Keratinocyte (primary cell): ENCODE results near the gene TMBIM6.

ENCODE experiments used
- EZH2 ChIP-seq: IDR thresholded peaks from one replicate; pipeline ENCODE4 v1.6.1; 2012; ENCODE audit warnings: inconsistent platforms, mild to moderate bottlenecking, low read length, moderate library complexity
- TF ChIP-seq, protein P1 (sequence below), 3 experiments: IDR thresholded peaks in 1 of 3; conservative IDR thresholded peaks in 1 of 3; optimal IDR thresholded peaks in 1 of 3; 2 replicates in 2 of 3; 3 replicates in 1 of 3; pipeline versions ENCODE3 to v1.5.1; 2011; ENCODE audit warnings: low read length in 3 of 3, mild to moderate bottlenecking in 3 of 3, moderate library complexity in 2 of 3, control low read depth in 1 of 3, inconsistent platforms in 1 of 3; ENCODE audit not compliant: insufficient read depth in 2 of 3; ENCODE audit errors: extremely low read depth in 1 of 3

DNA sequence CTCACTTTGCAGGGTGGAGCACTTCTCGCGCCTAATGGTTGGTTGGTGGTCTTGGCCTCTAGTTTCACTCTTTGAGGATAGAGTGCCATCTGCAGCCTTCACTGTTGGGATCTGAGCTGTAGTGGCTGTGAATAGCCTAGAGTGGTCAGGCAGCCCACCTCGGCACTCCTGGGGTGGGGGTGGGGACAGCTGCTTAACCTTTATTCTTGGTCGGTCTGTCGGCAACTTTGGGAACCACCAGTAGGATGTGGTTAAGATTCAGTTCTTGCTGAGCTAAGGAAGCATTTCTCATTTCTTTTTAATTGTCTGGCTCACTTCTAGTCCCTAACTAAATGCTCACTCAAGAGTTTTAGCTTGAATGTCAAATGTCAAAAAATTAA, 21.1 kb downstream of the TMBIM6 start:
- TF ChIP-seq, protein P1, sequence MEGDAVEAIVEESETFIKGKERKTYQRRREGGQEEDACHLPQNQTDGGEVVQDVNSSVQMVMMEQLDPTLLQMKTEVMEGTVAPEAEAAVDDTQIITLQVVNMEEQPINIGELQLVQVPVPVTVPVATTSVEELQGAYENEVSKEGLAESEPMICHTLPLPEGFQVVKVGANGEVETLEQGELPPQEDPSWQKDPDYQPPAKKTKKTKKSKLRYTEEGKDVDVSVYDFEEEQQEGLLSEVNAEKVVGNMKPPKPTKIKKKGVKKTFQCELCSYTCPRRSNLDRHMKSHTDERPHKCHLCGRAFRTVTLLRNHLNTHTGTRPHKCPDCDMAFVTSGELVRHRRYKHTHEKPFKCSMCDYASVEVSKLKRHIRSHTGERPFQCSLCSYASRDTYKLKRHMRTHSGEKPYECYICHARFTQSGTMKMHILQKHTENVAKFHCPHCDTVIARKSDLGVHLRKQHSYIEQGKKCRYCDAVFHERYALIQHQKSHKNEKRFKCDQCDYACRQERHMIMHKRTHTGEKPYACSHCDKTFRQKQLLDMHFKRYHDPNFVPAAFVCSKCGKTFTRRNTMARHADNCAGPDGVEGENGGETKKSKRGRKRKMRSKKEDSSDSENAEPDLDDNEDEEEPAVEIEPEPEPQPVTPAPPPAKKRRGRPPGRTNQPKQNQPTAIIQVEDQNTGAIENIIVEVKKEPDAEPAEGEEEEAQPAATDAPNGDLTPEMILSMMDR (optimal IDR thresholded peaks at IDR 0.05 in 1 of 3, IDR thresholded peaks at IDR 0.05 in 1 of 3, conservative IDR thresholded peaks at IDR 0.05 in 1 of 3; ENCODE audit: extremely low read depth in 1 of 3, insufficient read depth in 2 of 3, low read length in 3 of 3): no peak
- no peak for TF ChIP-seq EZH2
